Endothelial cell (in vitro differentiated cells): ENCODE results near the gene RAD23A. TPM values are rescaled to one million over a fixed set of nuclear protein-coding genes. Genes with fewer than 3 reads are reported as not detected.
"Not testable (repeated sequence)": the region's sequence is repeated elsewhere in the genome, so short reads cannot be mapped to it uniquely, and the experiment has no call there.

ENCODE experiments used
- DNase-seq: peaks from one replicate; pipeline ENCODE4 v3.0.0; 2021; ENCODE audit warnings: low spot score
- H3K27ac Mint-ChIP-seq: one replicate; pipeline ENCODE4 v1.8.0; 2021; ENCODE audit warnings: mixed read lengths, inconsistent platforms; ENCODE audit not compliant: unreplicated experiment
- H3K27me3 Mint-ChIP-seq: one replicate; pipeline ENCODE4 v1.8.0; 2021; ENCODE audit warnings: mild to moderate bottlenecking, moderate library complexity, mixed read lengths, inconsistent platforms; ENCODE audit not compliant: unreplicated experiment
- H3K36me3 Mint-ChIP-seq: one replicate; pipeline ENCODE4 v1.8.0; 2021; ENCODE audit warnings: mild to moderate bottlenecking, low read depth, mixed read lengths, inconsistent platforms; ENCODE audit not compliant: unreplicated experiment
- H3K4me1 Mint-ChIP-seq: one replicate; pipeline ENCODE4 v1.8.0; 2021; ENCODE audit warnings: mild to moderate bottlenecking, mixed read lengths, inconsistent platforms; ENCODE audit not compliant: unreplicated experiment
- H3K4me3 Mint-ChIP-seq: one replicate; pipeline ENCODE4 v1.8.0; 2021; ENCODE audit warnings: mild to moderate bottlenecking, mixed read lengths, inconsistent platforms; ENCODE audit not compliant: unreplicated experiment
- H3K9me3 Mint-ChIP-seq: one replicate; pipeline ENCODE4 v1.8.0; 2021; ENCODE audit warnings: mixed read lengths, inconsistent platforms; ENCODE audit not compliant: unreplicated experiment
- total RNA-seq: library from RNA; stranded (reverse); fragmentation: NEBNext Ultra II Directional; extraction: Animal tissue kit (Norgen Biotek cat#: 25700); gene quantifications from one replicate; pipeline ENCODE4 v1.2.1, GENCODE V29; 2021; ENCODE audit not compliant: unreplicated experiment
- TF ChIP-seq, protein P1 (sequence below): fragments of 200-600 bp; sonication (generic); IDR thresholded peaks from one replicate; pipeline ENCODE4 v1.5.0; 2021; ENCODE audit warnings: antibody characterized with exemption; ENCODE audit not compliant: unreplicated experiment

RAD23A gene
- total RNA-seq, 1 donor from 2014 or later = 44.7 TPM

DNA sequence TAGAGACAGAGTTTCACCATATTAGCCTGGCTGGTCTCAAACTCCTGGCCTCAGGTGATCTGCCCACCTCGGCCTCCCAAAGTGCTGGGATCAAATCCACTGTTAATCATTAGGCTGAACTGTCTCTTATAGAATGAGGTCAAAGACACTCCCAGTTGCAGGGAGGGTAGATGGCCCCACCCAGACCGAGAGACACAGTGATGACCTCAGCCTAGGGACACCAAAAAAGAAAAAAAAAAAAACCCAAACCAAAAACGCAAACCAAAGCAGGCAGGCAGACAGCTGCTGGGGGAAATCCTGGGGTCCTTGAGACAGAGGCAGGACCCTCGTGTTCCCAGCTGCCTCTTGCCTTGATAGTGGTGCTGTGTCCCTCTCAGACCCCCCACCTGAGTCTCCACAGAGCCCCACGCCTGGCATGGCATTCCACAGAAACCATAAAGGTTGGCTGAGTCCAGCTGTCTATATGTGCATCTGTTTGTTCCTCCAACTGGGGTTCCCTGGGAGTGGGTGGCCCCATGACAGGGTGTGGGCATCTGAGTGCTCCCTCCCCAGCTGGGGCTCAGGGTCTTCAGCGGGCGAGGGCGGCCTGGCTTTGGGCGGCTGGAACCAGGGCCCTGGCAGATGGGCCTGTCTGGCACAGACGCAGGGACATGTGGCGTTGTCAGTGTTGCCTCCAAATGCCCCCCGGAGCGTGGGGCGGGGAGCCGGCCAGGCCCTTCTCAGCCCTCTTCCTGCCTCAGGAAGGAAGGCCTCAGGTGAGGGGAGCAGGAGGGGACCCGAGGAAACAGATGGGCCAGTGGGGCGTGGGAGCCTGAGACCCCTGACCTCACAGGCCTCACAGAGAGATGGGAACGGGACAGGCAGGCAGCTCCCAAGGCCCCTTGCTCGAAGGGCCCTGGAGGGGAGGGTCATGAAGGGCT, 28.9 kb downstream of the RAD23A start:
- H3K27ac Mint-ChIP-seq = no peak overlapping the region
- no peak overlapping the region for H3K4me3 Mint-ChIP-seq
- peaks cover 3% of the 10 kb centered on the region for H3K36me3 Mint-ChIP-seq
- no peak for DNase-seq
- no peaks in the 10 kb centered on the region for H3K9me3 Mint-ChIP-seq
- H3K4me1 Mint-ChIP-seq = peaks cover 4% of the 10 kb centered on the region
- TF ChIP-seq, protein P1, sequence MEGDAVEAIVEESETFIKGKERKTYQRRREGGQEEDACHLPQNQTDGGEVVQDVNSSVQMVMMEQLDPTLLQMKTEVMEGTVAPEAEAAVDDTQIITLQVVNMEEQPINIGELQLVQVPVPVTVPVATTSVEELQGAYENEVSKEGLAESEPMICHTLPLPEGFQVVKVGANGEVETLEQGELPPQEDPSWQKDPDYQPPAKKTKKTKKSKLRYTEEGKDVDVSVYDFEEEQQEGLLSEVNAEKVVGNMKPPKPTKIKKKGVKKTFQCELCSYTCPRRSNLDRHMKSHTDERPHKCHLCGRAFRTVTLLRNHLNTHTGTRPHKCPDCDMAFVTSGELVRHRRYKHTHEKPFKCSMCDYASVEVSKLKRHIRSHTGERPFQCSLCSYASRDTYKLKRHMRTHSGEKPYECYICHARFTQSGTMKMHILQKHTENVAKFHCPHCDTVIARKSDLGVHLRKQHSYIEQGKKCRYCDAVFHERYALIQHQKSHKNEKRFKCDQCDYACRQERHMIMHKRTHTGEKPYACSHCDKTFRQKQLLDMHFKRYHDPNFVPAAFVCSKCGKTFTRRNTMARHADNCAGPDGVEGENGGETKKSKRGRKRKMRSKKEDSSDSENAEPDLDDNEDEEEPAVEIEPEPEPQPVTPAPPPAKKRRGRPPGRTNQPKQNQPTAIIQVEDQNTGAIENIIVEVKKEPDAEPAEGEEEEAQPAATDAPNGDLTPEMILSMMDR = no peak
- H3K27me3 Mint-ChIP-seq = peaks cover 7% of the 10 kb centered on the region

- no peaks in the 10 kb centered on the region for H3K9me3 Mint-ChIP-seq
- peaks cover 9% of the 10 kb centered on the region for H3K27me3 Mint-ChIP-seq
- H3K4me1 Mint-ChIP-seq = peaks cover 4% of the 10 kb centered on the region
- H3K27ac Mint-ChIP-seq = no peak overlapping the region
- no peak for DNase-seq
- H3K4me3 Mint-ChIP-seq = no peak overlapping the region
- H3K36me3 Mint-ChIP-seq = peaks cover 2% of the 10 kb centered on the region
- TF ChIP-seq, protein P1 = no peak
Measured at GRCh38 chr19:12975221-12975741, 29.6 kb downstream of the RAD23A start.

DNA sequence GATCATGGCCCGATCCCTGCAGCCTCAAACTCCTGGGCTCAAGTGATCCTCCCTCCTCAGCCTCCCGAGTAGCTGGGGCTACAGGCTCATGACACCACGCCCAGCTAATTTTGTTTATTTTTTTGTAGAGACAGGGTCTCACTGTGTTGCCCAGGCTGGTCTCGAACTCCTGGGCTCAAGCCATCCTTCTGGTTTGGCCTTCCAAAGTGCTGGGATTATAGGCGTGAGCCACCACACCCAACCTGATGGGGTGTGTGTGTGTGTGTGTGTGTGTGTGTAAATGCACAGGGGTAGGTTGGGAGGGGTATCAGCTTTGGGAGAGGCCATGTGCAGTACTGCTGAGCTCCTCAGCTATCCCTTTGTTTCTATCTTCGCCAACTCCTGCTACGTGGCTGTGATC, 30.4 kb downstream of the RAD23A start:
- H3K27me3 Mint-ChIP-seq, H3K4me1 Mint-ChIP-seq, H3K27ac Mint-ChIP-seq, H3K4me3 Mint-ChIP-seq, H3K36me3 Mint-ChIP-seq, H3K9me3 Mint-ChIP-seq, DNase-seq: not testable (repeated sequence)

DNA sequence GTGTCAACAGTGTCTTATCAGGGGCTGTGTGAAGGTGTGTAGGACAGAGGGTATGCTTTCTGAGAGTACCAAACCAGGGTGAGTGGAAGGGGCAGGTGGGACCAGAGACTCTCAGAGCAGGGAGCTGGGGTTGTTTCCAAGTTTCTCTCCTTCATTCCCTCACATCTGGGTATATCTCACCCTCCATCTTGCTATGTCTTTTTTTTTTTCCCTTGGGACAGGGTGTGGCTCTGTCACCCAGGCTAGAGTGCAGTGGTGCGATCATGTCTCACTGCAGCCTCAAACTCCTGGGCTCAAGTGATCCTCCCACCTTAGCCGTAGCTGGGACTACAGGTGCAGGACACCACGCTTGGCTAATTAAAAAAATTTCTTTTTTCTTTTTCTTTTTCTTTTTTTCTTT, 34.3 kb downstream of the RAD23A start:
- Mint-ChIP-seq H3K4me1 (peaks cover 4% of the 10 kb centered on the region), H3K27me3 (peaks cover 9% of the 10 kb centered on the region), H3K9me3 (no peaks in the 10 kb centered on the region), H3K27ac (no peak overlapping the region), H3K36me3 (no peaks in the 10 kb centered on the region), H3K4me3 (no peak overlapping the region)
- TF ChIP-seq, protein P1 = no peak
- DNase-seq = no peak

DNA sequence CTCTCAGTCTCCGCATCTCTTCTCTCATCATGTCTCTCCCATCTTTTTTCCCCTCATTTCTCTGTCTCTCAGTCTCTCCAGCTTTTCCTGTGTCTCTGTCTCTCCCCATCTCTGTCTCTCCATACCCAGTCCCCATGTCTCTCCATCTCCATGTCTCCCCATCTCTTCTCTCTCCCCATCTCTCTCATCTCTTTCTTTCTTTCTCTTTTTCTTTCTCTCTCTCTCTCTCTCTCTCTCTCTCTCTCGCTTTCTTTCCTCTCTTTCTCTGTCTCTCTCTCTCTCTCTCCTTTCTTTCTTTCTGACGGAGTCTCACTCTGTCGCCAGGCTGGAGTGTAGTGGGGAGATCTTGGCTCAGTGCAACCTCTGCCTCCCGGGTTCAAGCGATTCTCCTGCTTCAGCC, 37.0 kb downstream of the RAD23A start:
- H3K27ac Mint-ChIP-seq = no peak overlapping the region
- no peak for DNase-seq
- H3K9me3 Mint-ChIP-seq = no peaks in the 10 kb centered on the region
- TF ChIP-seq, protein P1 = no peak
- H3K27me3 Mint-ChIP-seq = peaks cover 10% of the 10 kb centered on the region
- H3K4me3 Mint-ChIP-seq = no peak overlapping the region
- H3K4me1 Mint-ChIP-seq = peaks cover 6% of the 10 kb centered on the region
- no peaks in the 10 kb centered on the region for H3K36me3 Mint-ChIP-seq
